ENCODE data around the gene EMC1. TPM values are rescaled to one million over a fixed set of nuclear protein-coding genes. Genes with fewer than 3 reads are reported as not detected.

The EMC1 gene
- total RNA-seq, 4 donors from 2014 or later: 16.0 to 35.2 (median 31.5) TPM

DNA sequence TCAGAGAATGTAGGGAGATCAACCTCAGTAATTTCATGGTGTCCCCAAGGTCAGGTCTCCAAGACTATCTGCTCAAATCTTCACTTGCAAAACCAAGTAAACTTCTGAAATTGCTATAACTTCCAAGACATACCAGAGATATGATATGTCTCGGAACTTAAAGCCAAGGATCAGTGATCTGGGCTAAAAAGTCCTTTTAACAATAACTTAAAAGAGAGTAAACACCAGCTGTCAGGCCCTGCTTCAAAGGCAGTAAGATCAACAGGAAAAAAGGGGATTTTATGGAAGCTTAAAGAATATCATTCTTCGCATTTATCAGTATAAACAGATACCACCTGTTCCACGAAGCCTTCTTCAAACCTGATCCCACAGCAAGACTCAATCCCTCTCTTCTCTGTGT is 55.0 kb downstream of the EMC1 start:
- TF ChIP-seq, protein P1, sequence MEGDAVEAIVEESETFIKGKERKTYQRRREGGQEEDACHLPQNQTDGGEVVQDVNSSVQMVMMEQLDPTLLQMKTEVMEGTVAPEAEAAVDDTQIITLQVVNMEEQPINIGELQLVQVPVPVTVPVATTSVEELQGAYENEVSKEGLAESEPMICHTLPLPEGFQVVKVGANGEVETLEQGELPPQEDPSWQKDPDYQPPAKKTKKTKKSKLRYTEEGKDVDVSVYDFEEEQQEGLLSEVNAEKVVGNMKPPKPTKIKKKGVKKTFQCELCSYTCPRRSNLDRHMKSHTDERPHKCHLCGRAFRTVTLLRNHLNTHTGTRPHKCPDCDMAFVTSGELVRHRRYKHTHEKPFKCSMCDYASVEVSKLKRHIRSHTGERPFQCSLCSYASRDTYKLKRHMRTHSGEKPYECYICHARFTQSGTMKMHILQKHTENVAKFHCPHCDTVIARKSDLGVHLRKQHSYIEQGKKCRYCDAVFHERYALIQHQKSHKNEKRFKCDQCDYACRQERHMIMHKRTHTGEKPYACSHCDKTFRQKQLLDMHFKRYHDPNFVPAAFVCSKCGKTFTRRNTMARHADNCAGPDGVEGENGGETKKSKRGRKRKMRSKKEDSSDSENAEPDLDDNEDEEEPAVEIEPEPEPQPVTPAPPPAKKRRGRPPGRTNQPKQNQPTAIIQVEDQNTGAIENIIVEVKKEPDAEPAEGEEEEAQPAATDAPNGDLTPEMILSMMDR (IDR thresholded peaks at IDR 0.05; ENCODE audit: low read depth): no peak

DNA sequence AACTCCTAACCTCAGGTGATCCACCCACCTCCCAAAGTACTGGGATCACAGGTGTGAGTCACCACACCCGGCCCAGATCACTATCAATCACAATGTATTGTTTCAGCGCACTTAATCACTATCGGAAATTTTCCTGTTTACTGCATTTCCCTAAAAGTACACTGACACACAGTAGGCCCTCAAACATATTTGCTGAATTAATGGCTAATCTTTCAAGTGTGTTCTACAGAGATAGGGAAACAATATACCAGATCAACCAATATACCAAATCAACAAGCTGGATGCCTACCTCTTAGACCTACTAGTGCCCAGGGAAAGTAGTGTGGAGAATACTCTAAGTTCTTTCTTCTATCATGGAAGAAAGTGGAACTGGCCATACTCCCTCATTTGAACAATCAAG is 58.3 kb downstream of the EMC1 start:
- TF ChIP-seq, protein P1 (IDR thresholded peaks at IDR 0.05; ENCODE audit: low read depth): no peak

- TF ChIP-seq, protein P1 (IDR thresholded peaks at IDR 0.05; ENCODE audit: low read depth): no peak
Observed at GRCh38 chr1:19191811-19192210, 59.5 kb downstream of the EMC1 start.

- TF ChIP-seq, protein P1 (IDR thresholded peaks at IDR 0.05; ENCODE audit: low read depth): no peak
Observed at GRCh38 chr1:19190468-19190867, 60.9 kb downstream of the EMC1 start.

GRCh38 chr1:19189270-19189669 is 62.1 kb downstream of the EMC1 start:
- TF ChIP-seq, protein P1 (IDR thresholded peaks at IDR 0.05; ENCODE audit: low read depth): no peak

GRCh38 chr1:19187852-19188251 is 63.5 kb downstream of the EMC1 start:
- TF ChIP-seq, protein P1 (IDR thresholded peaks at IDR 0.05; ENCODE audit: low read depth): no peak

GRCh38 chr1:19186001-19186400 is 65.3 kb downstream of the EMC1 start:
- TF ChIP-seq, protein P1 (IDR thresholded peaks at IDR 0.05; ENCODE audit: low read depth): no peak

All from subcutaneous adipose tissue (tissue), 4 donors.